ENCODE data around the gene ITGB3. TPM values are rescaled to one million over a fixed set of nuclear protein-coding genes. Genes with fewer than 3 reads are reported as not detected.

ITGB3 gene
- total RNA-seq, 4 donors from 2014 or later, result 17.5 to 26.7 (median 22.1) TPM

GRCh38 chr17:47244697-47245096 is 8.9 kb upstream of the ITGB3 start:
- WGBS, 2 donors, result 90 to 94% methylated on average over 2 of the region's 2 CpGs
- Histone ChIP-seq H3K4me3 (no peak overlapping the region), H3K9me3 (no peaks in the 10 kb centered on the region), H3K4me1 (peaks cover 0 to 14% (median 9%) of the 10 kb centered on the region in 4 donors), H3K36me3 (no peaks in the 10 kb centered on the region), H3K27ac (no peak overlapping the region), H3K27me3 (no peaks in the 10 kb centered on the region)
- TF ChIP-seq POLR2A (IDR thresholded peaks at IDR 0.05) (no peak), EP300 (IDR thresholded peaks at IDR 0.05) (no peak), CTCF (IDR thresholded peaks at IDR 0.05) (no peak)
- no peak for DNase-seq (ENCODE audit: low spot score in 2 of 2)

GRCh38 chr17:47246120-47246519 is 7.5 kb upstream of the ITGB3 start:
- Histone ChIP-seq H3K4me3 (no peak overlapping the region), H3K36me3 (no peaks in the 10 kb centered on the region), H3K9me3 (no peaks in the 10 kb centered on the region), H3K27ac (no peak overlapping the region), H3K27me3 (no peaks in the 10 kb centered on the region), H3K4me1 (peaks cover 0 to under 1% (median 0%) of the 10 kb centered on the region in 4 donors)
- DNase-seq (ENCODE audit: low spot score in 2 of 2), result no peak
- WGBS, 2 donors, result 57 to 66% methylated on average over 2 of the region's 2 CpGs
- TF ChIP-seq EP300 (IDR thresholded peaks at IDR 0.05) (no peak), POLR2A (IDR thresholded peaks at IDR 0.05) (no peak), CTCF (IDR thresholded peaks at IDR 0.05) (no peak)

DNA sequence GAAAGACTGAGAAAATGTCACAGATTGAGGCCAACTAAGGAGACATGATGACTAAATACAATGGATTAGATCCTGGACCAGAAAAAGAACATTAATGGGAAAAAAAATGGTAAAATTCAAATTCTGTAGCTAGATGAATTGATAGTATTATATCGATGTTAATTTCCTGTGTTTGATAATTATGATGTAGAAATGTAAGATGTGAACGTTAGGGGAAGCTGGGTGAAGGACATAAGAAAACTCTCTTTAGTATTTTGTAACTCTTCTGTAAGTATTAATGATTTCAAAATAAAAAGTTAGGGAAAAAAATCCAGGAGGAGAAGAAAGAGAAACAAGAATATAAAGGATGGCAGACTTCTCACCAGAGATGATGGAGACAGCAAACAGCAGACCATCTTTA is 2.8 kb upstream of the ITGB3 start:
- no peak for TF ChIP-seq POLR2A (IDR thresholded peaks at IDR 0.05)
- peaks cover 0 to 33% (median 2%) of the 10 kb centered on the region in 4 donors for H3K4me1 ChIP-seq
- no peak for DNase-seq (ENCODE audit: low spot score in 2 of 2)
- H3K36me3 ChIP-seq, result no peaks in the 10 kb centered on the region
- WGBS, 2 donors, result 93 to 94% methylated on average over 2 of the region's 2 CpGs
- H3K27me3 ChIP-seq, result no peaks in the 10 kb centered on the region
- H3K9me3 ChIP-seq, result no peaks in the 10 kb centered on the region
- H3K27ac ChIP-seq, result no peak overlapping the region
- no peak overlapping the region for H3K4me3 ChIP-seq

DNA sequence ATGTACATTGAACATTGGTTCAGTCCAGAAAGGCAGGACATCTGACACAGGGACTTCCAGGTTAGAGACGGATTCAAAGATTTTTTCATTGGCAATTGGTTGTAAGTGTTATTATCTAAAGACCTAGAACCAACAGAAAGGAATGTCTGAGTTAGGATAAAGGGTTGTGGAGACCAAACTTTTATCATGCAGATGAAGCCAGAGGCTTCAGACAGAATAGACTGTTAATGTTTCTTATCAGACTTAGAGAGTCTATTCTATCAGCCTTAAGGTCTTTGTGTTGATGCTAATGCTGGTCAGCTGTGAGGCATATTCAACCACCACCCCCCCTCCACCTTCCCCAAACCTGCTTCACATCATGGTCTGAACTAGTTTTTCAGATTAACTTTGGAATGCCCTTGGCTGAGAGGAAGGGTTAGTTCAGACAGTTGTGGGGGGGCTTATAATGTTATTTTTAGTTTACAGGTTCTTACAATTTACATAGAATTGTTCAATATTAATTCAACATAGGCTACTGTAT is 2.1 kb upstream of the ITGB3 start:
- H3K36me3 ChIP-seq, result no peaks in the 10 kb centered on the region
- WGBS, 2 donors, result 86 to 94% methylated on average over 1 of the region's 1 CpG

GRCh38 chr17:47252209-47252608 is 1.4 kb upstream of the ITGB3 start:
- Histone ChIP-seq H3K4me1 (peaks cover 0 to 45% (median 2%) of the 10 kb centered on the region in 4 donors), H3K27ac (no peak overlapping the region), H3K9me3 (no peaks in the 10 kb centered on the region), H3K27me3 (no peaks in the 10 kb centered on the region), H3K36me3 (no peaks in the 10 kb centered on the region), H3K4me3 (no peak overlapping the region)
- 79 to 92% methylated on average over 1 of the region's 1 CpG for WGBS, 2 donors
- no peak for DNase-seq (ENCODE audit: low spot score in 2 of 2)
- TF ChIP-seq CTCF (IDR thresholded peaks at IDR 0.05) (no peak), POLR2A (IDR thresholded peaks at IDR 0.05) (no peak), EP300 (IDR thresholded peaks at IDR 0.05) (no peak)

More for the DNA sequence above, 2.1 kb upstream of the ITGB3 start:
- Histone ChIP-seq H3K27me3 (no peaks in the 10 kb centered on the region), H3K4me1 (peaks cover 0 to 38% (median 2%) of the 10 kb centered on the region in 4 donors), H3K27ac (no peak overlapping the region), H3K4me3 (no peak overlapping the region), H3K9me3 (no peaks in the 10 kb centered on the region)
- TF ChIP-seq POLR2A (IDR thresholded peaks at IDR 0.05) (no peak), CTCF (IDR thresholded peaks at IDR 0.05) (no peak), EP300 (IDR thresholded peaks at IDR 0.05) (no peak)
- DNase-seq (ENCODE audit: low spot score in 2 of 2), result no peak
